ENCODE results near the gene ZNF830.
"Not testable (repeated sequence)": the region's sequence is repeated elsewhere in the genome, so short reads cannot be mapped to it uniquely, and the experiment has no call there.

The ZNF830 gene

GRCh38 chr17:34961093-34961911 is at the start of gene ZNF830, which contains the start of gene CCT6B:
TSS of gene ZNF830 (plus strand) at chr17:34961540. CDS start at chr17:34961567, 27 bp downstream.
TSS of gene CCT6B (minus strand) at chr17:34961460. CDS start at chr17:34961393, 67 bp downstream.
- DNase-seq (peak; percentile 90), ATAC-seq (peak; percentile 97)

- no peak for DNase-seq
- ATAC-seq, result no peak
Observed at GRCh38 chr17:34913001-34913400, 48.3 kb upstream of the ZNF830 start.

GRCh38 chr17:34916120-34916519 is 45.2 kb upstream of the ZNF830 start:
- no peak for ATAC-seq

DNA sequence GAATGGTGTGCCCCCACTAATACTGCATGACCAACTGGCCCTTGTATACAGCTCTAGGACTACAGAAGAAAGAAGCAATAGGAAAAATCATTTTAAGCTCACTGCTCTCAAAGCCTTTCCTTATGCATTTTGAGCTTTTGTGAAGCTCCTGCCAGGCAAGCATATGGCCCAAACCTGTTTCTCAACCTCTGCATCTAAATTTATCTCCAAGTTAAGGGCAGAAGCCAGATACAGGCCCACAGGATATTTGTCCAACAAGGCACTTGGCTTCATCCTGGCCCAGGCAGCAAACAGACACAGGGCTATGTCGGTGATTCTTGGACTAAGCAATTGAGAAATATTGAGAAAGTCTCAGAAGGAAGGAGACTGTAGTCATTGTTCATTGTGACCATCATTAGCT is 44.0 kb upstream of the ZNF830 start:
- ATAC-seq, result no peak

More at GRCh38 chr17:34916120-34916519, 45.2 kb upstream of the ZNF830 start:
- DNase-seq, result no peak

DNA sequence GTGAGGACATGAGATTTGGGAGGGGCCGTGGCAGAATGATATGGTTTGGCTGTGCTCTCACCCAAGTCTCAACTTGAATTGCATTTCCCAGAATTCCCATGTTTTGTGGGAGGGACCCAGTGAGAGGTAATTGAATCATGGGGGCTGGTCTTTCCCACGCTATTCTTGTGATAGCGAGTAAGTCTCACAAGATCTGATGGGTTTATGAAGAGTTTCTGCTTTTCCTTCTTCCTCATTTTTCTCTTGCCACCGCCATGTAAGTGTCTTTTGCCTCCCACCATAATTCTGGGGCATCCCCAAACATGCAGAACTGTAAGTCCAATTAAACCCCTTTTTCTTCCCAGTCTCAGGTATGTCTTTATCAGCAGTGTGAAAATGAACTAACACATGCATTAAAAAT is 40.7 kb upstream of the ZNF830 start:
- ATAC-seq (no peak), DNase-seq (no peak)

More for the DNA sequence above, 44.0 kb upstream of the ZNF830 start:
- no peak for DNase-seq

DNA sequence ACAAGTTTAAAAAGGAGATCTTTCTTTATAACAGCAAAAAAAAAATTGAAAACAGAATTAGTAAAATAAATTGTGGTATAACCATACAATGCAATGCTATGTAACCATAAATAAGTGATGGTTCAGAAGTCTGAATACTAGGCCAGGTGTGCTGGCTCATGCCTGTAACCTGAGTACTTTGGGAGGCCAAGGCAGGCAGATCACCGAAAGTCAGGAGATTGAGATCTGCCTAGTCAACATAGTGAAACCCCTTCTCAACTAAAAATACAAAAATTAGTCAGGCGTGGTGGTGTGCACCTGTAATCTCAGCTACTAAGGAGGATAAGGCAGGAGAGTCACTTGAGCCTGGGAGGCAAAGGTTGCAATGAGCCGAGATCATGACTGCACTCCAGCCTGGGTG is 34.7 kb upstream of the ZNF830 start:
- no peak for DNase-seq
- ATAC-seq, result no peak

GRCh38 chr17:34930283-34930682 is 31.1 kb upstream of the ZNF830 start:
- no peak for DNase-seq
- ATAC-seq, result no peak

GRCh38 chr17:34950780-34951179 is 10.6 kb upstream of the ZNF830 start:
- not testable (repeated sequence) for ATAC-seq, DNase-seq

DNA sequence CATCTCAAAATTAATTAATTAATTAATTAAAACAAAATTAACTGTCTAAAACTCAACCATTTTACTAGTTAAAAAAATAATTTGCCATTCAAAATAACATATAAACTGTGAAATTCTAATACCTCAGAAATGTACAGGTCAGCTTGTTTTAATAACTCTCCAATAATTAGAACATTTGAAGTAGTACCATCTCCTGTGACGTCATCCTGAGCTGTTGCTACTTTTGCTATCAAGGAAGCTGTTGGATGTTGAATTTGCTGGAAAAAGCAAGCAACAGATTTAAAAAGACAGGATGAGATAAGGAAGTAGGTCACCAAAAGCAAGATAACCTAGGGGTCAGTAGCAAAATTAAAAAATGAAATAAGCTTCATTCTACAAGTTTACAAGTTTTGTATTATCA is 2.9 kb upstream of the ZNF830 start:
- ATAC-seq (no peak), DNase-seq (no peak)

DNA sequence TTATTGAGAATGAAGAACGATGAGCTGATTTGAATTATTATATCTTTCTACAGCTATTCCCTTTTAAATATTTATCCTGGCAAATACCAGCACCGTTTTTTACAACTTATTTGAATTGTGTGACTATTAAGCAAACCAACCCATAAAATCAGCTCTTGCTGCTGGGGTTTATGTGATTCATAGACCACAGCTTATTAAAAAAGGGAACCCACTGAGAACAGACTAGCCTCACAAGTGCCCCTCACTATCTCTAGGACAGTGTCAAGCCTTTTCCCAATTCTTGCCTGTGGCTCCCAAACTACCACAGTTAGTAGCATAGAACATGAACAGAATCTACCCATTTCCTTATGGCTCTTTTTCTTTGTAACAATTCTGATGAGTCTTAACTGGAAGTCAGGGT is 12.8 kb downstream of the ZNF830 start:
- ATAC-seq (peak; percentile 44), DNase-seq (no peak)

GRCh38 chr17:34974794-34975785 is 13.8 kb downstream of the ZNF830 start:
- peak; percentile 57 for ATAC-seq

DNA sequence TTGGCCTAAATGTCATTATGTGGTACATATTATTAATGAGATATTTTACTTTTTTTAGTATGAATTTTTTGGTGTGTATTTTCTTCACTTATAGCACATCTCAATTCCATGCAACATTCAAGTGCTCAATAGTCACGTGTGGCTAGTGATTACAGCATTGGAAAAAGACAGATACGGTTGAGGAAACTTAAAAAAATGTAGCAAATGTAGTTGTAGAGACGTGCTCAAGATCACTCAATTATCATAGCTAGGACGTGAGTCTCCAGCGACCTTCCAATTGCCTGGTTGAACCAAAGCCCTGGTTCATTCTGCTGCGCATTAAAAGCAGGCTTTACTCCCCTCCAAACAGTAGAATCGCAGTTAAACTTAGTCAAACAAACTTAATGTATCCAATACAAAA is 17.8 kb downstream of the ZNF830 start:
- no peak for DNase-seq
- no peak for ATAC-seq

More at GRCh38 chr17:34974794-34975785, 13.8 kb downstream of the ZNF830 start:
- no peak for DNase-seq

DNA sequence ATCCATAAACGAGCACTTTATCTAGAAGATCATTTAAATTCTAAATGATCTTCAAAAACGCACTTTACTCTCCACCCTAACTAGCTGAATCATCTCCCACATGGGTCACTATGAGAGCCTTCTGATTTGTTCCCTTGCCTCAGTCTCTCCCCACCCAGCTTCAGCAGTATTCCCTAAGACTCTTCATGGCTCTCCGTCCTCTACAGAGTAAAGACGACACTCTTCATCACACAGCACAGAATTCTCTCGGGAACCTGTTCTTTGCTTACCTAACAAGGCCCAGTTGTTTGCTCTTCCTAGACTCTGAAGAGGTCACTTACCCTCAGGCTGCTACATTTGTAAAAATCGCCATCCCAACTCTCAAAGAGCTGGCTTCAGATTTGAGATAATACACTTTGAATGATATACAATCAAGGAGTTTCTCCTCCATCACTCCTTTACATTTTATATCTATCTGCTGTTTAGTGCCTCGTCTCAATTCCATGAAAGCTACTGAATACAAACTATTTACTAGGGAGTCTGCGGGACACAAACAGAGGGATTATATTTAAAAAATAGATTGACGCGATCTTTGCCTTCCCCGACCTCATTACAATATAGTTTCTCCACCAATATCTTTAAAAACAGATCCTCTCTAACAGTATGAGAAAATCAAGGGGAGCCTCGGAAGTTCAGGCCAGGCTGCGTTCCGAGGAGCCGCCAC is 18.5 kb downstream of the ZNF830 start:
- ATAC-seq (no peak), DNase-seq (no peak)

GRCh38 chr17:34980353-34980680 is 19.0 kb downstream of the ZNF830 start, which contains the start of gene LIG3:
TSS of gene LIG3 (plus strand) at chr17:34980512. CDS start at chr17:34983006, 2,494 bp downstream.
- peak; percentile 86 for ATAC-seq
- DNase-seq, result peak; percentile 95

DNA sequence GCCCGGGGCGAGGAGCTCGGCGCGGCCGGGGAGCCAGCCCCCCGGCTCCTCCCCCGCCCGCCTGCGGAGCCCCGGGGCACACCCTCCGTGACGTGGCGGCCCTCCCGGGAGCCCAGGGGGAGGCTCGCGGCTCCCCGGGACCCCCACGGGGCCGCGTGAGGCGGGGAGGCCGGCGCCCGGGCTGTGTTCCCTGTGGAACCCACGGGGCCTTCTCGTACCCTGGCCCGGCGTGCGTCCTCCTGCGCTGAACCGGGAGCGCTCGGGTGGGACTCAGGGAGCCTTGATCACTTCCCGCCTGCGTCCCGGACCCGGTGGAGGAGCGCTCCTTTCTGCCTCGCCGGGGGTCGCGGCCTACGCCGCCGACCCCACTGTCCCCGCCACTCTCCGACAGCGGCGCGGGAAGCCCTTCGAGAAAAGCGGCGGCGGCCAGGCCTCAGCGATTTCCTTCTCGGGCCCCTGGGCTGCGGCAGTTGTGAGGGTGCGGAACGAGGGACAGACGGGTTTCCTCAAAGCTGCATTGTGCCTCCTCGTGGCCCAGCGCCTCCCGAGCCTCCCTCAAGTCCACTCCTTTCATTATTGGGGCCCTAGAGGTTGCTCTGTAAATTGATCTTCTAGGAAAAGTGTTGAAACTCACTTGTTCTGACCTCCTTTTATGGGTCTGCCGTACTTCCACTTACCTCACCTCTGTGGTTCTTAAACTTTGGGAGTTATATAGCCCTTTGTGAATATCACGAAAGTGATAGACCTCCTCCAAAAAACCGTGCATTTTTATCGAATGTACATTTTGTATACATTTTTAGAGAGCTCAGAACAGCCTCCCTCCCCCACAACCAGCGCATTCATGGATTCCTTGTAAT is 19.6 kb downstream of the ZNF830 start:
- ATAC-seq, result peak; percentile 92
- peak; percentile 82 for DNase-seq

DNA sequence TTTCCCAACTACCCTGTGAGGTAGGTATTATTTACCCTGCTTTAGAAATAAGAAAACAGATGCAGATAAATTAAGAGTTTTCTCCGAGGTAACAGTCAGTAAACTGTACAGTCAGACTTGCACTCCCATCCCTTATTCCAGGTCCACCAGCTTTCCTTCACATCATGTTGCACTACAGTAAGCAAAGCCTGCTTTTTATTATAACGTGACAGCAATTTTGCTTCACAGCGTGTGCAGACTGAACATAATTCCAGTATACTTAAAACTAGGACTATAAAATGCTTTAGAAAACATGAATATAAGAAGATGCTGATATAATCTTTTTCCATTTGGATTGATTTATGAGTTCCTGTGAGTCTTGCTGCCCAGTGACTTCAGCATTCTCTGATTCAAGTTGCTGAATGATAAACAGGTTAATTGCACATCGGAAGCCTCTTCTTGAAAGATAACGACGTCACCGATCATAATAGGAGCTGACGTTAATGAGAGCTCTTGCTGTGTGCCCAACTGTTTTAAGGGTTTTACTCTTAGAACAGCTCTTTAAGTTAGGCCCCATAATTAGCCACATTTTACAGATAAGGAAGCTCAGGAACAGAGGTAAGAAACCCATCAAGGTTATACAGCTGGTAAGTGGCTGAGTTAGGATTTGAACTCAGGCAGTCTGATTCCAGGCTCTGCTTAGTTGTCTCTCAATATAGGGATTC is 20.4 kb downstream of the ZNF830 start:
- ATAC-seq (no peak), DNase-seq (no peak)

GRCh38 chr17:34987232-34987631 is 25.9 kb downstream of the ZNF830 start:
- DNase-seq, result no peak
- ATAC-seq, result no peak

DNA sequence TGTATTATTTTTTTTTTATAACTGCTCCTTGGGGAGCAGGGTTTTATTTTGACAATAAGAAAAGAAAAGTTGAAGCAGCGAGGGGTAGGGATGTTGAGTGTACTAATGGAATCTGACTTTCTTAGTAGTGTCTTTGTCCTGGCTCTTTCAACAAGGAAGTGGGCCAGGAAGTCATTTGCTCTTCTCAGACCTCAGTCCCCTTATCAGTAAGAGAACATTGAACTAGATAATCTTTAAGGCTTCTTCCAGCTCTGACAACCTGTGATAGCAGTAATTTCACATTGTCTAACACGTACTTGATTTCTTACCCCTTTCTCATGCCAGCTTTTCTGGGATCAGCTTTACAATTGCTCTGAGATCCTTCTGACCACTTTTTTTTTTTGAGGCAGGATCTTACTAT is 27.3 kb downstream of the ZNF830 start:
- ATAC-seq, result no peak

DNA sequence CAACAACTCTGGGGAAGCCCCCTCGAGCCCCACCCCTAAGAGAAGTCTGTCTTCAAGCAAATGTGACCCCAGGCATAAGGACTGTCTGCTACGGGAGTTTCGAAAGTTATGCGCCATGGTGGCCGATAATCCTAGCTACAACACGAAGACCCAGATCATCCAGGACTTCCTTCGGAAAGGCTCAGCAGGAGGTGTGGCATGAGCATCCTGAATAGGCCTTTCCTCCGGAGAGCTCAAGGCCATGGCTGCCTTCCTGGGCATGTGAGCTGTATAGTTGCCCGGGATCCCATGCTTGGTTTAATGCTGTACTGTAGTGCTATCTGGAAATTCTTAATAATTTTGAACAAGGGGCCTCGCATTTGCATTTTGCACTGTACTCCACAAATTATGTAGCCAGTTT is 28.1 kb downstream of the ZNF830 start:
- DNase-seq (no peak), ATAC-seq (no peak)

More for the DNA sequence above, 27.3 kb downstream of the ZNF830 start:
- DNase-seq, result no peak

GRCh38 chr17:34990921-34991365 is 29.6 kb downstream of the ZNF830 start:
- DNase-seq (no peak), ATAC-seq (no peak)

Measured in stimulated activated naive CD8-positive, alpha-beta T cell treated with anti-CD3 and anti-CD28 coated beads, Interleukin-15, Interleukin-2, amounts not matched to agents 100 U/mL and 50 U/mL, for 24 hours (primary cell).